Measurements from ENCODE around the gene HTRA3.

The HTRA3 gene

GRCh38 chr4:8235224-8235623 is 34.3 kb upstream of the HTRA3 start:
- no peak for DNase-seq

GRCh38 chr4:8235686-8236085 is 33.9 kb upstream of the HTRA3 start:
- no peak for DNase-seq

- DNase-seq, result no peak
These were observed 33.2 kb upstream of the HTRA3 start for GRCh38 chr4:8236106-8236919.

GRCh38 chr4:8236920-8237195 is 32.7 kb upstream of the HTRA3 start:
- no peak for DNase-seq

GRCh38 chr4:8237256-8237989 is 32.1 kb upstream of the HTRA3 start:
- no peak for DNase-seq

- no peak for DNase-seq
These were observed 31.5 kb upstream of the HTRA3 start for GRCh38 chr4:8238036-8238511.

GRCh38 chr4:8238515-8239053 is 31.0 kb upstream of the HTRA3 start:
- no peak for DNase-seq

- DNase-seq, result no peak
These were observed 30.3 kb upstream of the HTRA3 start for GRCh38 chr4:8239226-8239625.

- no peak for DNase-seq
These were observed 29.9 kb upstream of the HTRA3 start for GRCh38 chr4:8239661-8240060.

GRCh38 chr4:8240211-8241041 is 29.1 kb upstream of the HTRA3 start:
- peak; percentile 73 for DNase-seq

- no peak for DNase-seq
These were observed 28.3 kb upstream of the HTRA3 start for GRCh38 chr4:8241211-8241779.

GRCh38 chr4:8241895-8242696 is 27.5 kb upstream of the HTRA3 start:
- peak; percentile 76 for DNase-seq

GRCh38 chr4:8242782-8243560 is 26.6 kb upstream of the HTRA3 start:
- no peak for DNase-seq

GRCh38 chr4:8244001-8244757 is 25.4 kb upstream of the HTRA3 start:
- DNase-seq, result no peak

GRCh38 chr4:8244931-8245460 is 24.6 kb upstream of the HTRA3 start:
- no peak for DNase-seq

- peak; percentile 87 for DNase-seq
These were observed 23.4 kb upstream of the HTRA3 start for GRCh38 chr4:8245884-8246833.

- DNase-seq, result no peak
These were observed 22.3 kb upstream of the HTRA3 start for GRCh38 chr4:8247047-8247930.

GRCh38 chr4:8248091-8248490 is 21.5 kb upstream of the HTRA3 start:
- DNase-seq, result no peak
